ENCODE results near the gene ZFC3H1. TPM values are rescaled to one million over a fixed set of nuclear protein-coding genes. Genes with fewer than 3 reads are reported as not detected.

Gene ZFC3H1
- polyA plus RNA-seq, 1 experiment, result 12.6 TPM

DNA sequence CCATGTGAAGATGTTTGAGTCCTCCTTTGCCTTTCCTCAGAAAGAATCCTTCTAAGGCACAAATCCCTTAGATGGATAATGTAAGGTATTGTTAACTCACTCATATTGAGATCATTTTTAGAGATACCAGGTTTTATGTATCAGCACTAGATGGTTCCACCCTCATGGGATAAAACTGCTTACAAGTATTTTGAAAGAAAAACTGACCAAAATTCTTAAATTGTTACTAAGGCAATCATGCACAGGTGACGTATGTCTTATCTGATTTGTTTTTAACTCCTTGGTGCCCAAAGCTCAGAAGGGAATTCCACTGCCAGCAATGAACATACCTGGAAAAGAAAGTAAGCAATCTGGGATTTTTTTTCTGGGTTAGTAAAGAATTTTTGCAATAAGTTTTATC lies 78.4 kb downstream of the ZFC3H1 start:
- ChIA-PET CTCF (no interaction called here), POLR2A (no interaction called here)
- Histone ChIP-seq H3K27me3 (ENCODE audit: control insufficient read depth, insufficient read depth, low read length) (peaks cover 1% of the 10 kb centered on the region; the same call in 1 of the 2 replicates), H3K36me3 (ENCODE audit: control insufficient read depth, insufficient read depth, low read length) (no peaks in the 10 kb centered on the region), H3K4me3 (ENCODE audit: low read depth, low read length) (no peak overlapping the region)
- TF ChIP-seq, protein P1, sequence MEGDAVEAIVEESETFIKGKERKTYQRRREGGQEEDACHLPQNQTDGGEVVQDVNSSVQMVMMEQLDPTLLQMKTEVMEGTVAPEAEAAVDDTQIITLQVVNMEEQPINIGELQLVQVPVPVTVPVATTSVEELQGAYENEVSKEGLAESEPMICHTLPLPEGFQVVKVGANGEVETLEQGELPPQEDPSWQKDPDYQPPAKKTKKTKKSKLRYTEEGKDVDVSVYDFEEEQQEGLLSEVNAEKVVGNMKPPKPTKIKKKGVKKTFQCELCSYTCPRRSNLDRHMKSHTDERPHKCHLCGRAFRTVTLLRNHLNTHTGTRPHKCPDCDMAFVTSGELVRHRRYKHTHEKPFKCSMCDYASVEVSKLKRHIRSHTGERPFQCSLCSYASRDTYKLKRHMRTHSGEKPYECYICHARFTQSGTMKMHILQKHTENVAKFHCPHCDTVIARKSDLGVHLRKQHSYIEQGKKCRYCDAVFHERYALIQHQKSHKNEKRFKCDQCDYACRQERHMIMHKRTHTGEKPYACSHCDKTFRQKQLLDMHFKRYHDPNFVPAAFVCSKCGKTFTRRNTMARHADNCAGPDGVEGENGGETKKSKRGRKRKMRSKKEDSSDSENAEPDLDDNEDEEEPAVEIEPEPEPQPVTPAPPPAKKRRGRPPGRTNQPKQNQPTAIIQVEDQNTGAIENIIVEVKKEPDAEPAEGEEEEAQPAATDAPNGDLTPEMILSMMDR (IDR thresholded peaks at IDR 0.05; ENCODE audit: insufficient read depth, low read depth, low read length), result no peak
- no peak for DNase-seq (ENCODE audit: low read depth)

DNA sequence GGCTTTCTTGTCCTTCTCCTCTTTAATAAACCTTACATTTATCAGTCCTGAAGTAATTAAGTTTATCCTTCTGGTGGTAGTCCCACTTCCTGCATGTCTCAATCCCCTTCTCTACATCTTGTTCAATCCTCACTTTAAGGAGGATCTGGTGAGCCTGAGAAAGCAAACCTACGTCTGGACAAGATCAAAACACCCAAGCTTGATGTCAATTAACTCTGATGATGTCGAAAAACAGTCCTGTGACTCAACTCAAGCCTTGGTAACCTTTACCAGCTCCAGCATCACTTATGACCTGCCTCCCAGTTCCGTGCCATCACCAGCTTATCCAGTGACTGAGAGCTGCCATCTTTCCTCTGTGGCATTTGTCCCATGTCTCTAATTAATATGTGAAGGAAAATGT lies 79.3 kb downstream of the ZFC3H1 start:
- ChIA-PET POLR2A (no interaction called here), CTCF (interaction anchor here (1.4 kb wide), 1 partner anchor 168 kb away, joined by 3 read pairs; no protein-coding TSS in a partner anchor)
- Histone ChIP-seq H3K27me3 (ENCODE audit: control insufficient read depth, insufficient read depth, low read length) (peaks cover 1% of the 10 kb centered on the region; the same call in 1 of the 2 replicates), H3K36me3 (ENCODE audit: control insufficient read depth, insufficient read depth, low read length) (no peaks in the 10 kb centered on the region), H3K4me3 (ENCODE audit: low read depth, low read length) (no peak overlapping the region)
- DNase-seq (ENCODE audit: low read depth), result no peak
- TF ChIP-seq, protein P1 (IDR thresholded peaks at IDR 0.05; ENCODE audit: insufficient read depth, low read depth, low read length), result no peak

DNA sequence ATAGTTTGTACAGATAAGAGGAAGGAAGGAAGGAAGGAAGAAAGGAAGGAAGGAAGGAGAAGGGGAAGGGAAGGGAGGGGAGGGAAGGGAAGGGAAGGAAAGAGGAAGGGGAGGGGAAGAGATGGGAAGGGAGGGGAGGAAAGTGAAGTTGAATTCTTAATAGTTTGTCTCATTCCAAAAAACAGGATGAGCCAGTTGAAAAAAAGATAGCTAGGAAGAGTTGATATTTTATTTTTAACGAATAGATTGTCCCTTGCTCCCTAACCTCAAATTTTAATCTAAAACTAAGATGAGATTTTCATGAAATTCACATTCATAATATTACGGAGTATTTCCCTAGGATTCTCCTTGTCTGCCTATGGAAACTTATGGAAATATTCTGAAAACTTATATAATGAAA lies 80.7 kb downstream of the ZFC3H1 start:
- Histone ChIP-seq H3K27me3 (ENCODE audit: control insufficient read depth, insufficient read depth, low read length) (peaks cover 1% of the 10 kb centered on the region; the same call in 1 of the 2 replicates), H3K4me3 (ENCODE audit: low read depth, low read length) (no peak overlapping the region), H3K36me3 (ENCODE audit: control insufficient read depth, insufficient read depth, low read length) (no peaks in the 10 kb centered on the region)
- no peak for DNase-seq (ENCODE audit: low read depth)
- ChIA-PET CTCF (no interaction called here), POLR2A (no interaction called here)
- TF ChIP-seq, protein P1 (IDR thresholded peaks at IDR 0.05; ENCODE audit: insufficient read depth, low read depth, low read length), result no peak

DNA sequence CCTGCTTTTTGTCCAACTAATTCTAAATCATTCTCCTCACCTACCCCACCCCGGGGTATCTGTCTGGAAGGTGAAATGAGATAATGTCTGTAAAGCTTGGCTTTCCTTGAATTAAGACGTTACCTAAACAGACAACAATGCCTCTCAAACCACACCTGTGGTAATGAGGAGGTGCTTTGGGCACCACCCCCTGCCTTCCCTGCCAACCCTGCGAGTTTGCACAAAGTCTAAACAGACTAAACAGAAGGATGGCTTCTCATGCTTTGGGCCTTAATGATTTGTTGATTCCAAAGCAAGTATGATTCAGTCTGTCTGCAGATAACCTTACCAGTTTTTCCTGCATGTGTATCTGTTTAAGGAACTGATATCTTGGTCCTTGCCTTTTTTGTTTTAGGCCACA lies 82.4 kb downstream of the ZFC3H1 start:
- no peak for DNase-seq (ENCODE audit: low read depth)
- POLR2A ChIA-PET, result no interaction called here
- H3K27me3 ChIP-seq (ENCODE audit: control insufficient read depth, insufficient read depth, low read length), result peaks cover 1% of the 10 kb centered on the region; the same call in 1 of the 2 replicates
- no peak overlapping the region for H3K4me3 ChIP-seq (ENCODE audit: low read depth, low read length)
- no peaks in the 10 kb centered on the region for H3K36me3 ChIP-seq (ENCODE audit: control insufficient read depth, insufficient read depth, low read length)
- CTCF ChIA-PET, result no interaction called here
- TF ChIP-seq, protein P1 (IDR thresholded peaks at IDR 0.05; ENCODE audit: insufficient read depth, low read depth, low read length), result no peak

DNA sequence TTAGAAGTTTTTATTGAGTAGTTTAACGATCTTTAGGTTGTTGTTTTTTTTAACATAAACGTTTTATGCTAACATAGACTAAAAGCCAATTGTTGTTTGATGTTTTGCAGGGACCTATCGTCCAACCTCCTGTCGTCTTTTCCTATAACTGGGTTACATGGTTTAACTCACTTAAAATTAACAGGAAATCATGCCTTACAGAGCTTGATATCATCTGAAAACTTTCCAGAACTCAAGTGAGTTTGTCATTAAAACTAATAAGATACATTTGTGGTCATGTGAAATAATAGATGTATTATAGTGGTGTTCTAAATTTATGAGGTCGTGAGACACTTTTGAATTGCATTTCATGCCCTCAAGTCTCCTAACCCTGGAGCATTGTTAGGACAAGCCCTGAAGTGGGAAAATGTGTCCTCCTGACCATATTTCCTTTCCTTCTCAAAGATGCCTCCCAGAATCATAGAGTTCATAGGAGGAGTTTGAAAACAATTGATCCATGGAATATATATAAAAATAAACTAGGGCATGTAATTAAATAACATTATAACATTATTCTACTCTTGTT lies 84.9 kb downstream of the ZFC3H1 start:
- H3K4me3 ChIP-seq (ENCODE audit: low read depth, low read length), result no peak overlapping the region
- peaks cover 1% of the 10 kb centered on the region; the same call in 1 of the 2 replicates for H3K27me3 ChIP-seq (ENCODE audit: control insufficient read depth, insufficient read depth, low read length)
- CTCF ChIA-PET, result interaction anchor here (1.0 to 1.5 kb wide), 2 partner anchors 10 to 22 kb away, joined by 3 read pairs; no protein-coding TSS in a partner anchor
- TF ChIP-seq, protein P1 (IDR thresholded peaks at IDR 0.05; ENCODE audit: insufficient read depth, low read depth, low read length), result no peak
- POLR2A ChIA-PET, result no interaction called here
- no peak for DNase-seq (ENCODE audit: low read depth)
- no peaks in the 10 kb centered on the region for H3K36me3 ChIP-seq (ENCODE audit: control insufficient read depth, insufficient read depth, low read length)
